ENCODE results near the gene SHE. TPM values are rescaled to one million over a fixed set of nuclear protein-coding genes. Genes with fewer than 3 reads are reported as not detected.
A peak's percentile ranks its signal among the peaks of the same experiment; 100 is the strongest.

The SHE gene
- total and polyA plus RNA-seq, 2 of the 8 experiments (the other 6 are each of a cell fraction or from before 2014, with no cell fraction given) = 0.44 to 0.45 TPM

GRCh38 chr1:154502744-154503115 is 518 bp upstream of the SHE start:
- Histone ChIP-seq H3K4me3 (ENCODE audit: extremely low read depth in 1 of 4, insufficient read depth in 2 of 4, low read depth in 3 of 4, low read length in 4 of 4) (peak overlapping the region in 1 of 4 experiments; percentile 58; a peak in 3 of 8 replicates), H3K14ac (ENCODE audit: insufficient read length) (no peak overlapping the region), H2BK20ac (ENCODE audit: low read length) (no peak overlapping the region), H3K4me1 (replicated peaks in 1 of 4; ENCODE audit: control insufficient read depth in 3 of 4, insufficient read depth in 4 of 4, low read length in 3 of 4) (peaks cover 0 to 3% (median 0%) of the 10 kb centered on the region in 4 experiments; a peak in 1 of 7 replicates), H3K4ac (replicated peaks; ENCODE audit: insufficient read length, low read depth, low read length) (no peak overlapping the region), H2BK15ac (ENCODE audit: low read length) (no peak overlapping the region), H3K9me3 (ENCODE audit: insufficient read depth in 2 of 2, low read depth in 1 of 2, low read length in 1 of 2) (peaks cover 4 to 11% of the 10 kb centered on the region in 2 experiments; a peak in 2 of 4 replicates), H3K56ac (replicated peaks; ENCODE audit: insufficient read length, low read depth, low read length) (no peak overlapping the region), H2AFZ (ENCODE audit: low read length) (no peak overlapping the region), H3K79me1 (ENCODE audit: low read depth, low read length) (no peaks in the 10 kb centered on the region), H3K36me3 (ENCODE audit: control insufficient read depth in 2 of 4, insufficient read depth in 4 of 4, low read length in 3 of 4) (peaks cover 0 to 14% (median 0%) of the 10 kb centered on the region in 4 experiments; a peak in 2 of 8 replicates), H4K5ac (ENCODE audit: insufficient read length, low read depth, low read length) (no peak overlapping the region), H3K23ac (ENCODE audit: insufficient read length) (no peak overlapping the region), H3K4me2 (ENCODE audit: insufficient read depth in 1 of 2, low read depth in 2 of 2, low read length in 2 of 2) (peak overlapping the region; percentile 74 to 80; a peak in 2 of 4 replicates), H4K8ac (ENCODE audit: extremely low read depth, insufficient read depth, low read length) (peak overlapping the region; percentile 73; the same call in 1 of the 2 replicates), H3K79me2 (ENCODE audit: control insufficient read depth in 1 of 2, insufficient read depth in 2 of 2, low read length in 2 of 2) (no peaks in the 10 kb centered on the region), H3K18ac (ENCODE audit: extremely low read depth, low read length) (no peak overlapping the region), H2BK5ac (ENCODE audit: low read depth, low read length) (no peak overlapping the region), H3K23me2 (ENCODE audit: low read depth, low read length) (peaks cover 4% of the 10 kb centered on the region; the same call in 1 of the 2 replicates), H3K27ac (ENCODE audit: low read depth, low read length) (no peak overlapping the region), H3K9ac (replicated peaks in 1 of 4; ENCODE audit: extremely low read depth in 1 of 4, low read depth in 3 of 4, low read length in 3 of 4) (no peak overlapping the region), H2BK12ac (ENCODE audit: low read depth, low read length) (no peak overlapping the region), H2AK5ac (ENCODE audit: low read depth, low read length) (no peak overlapping the region), H2BK120ac (replicated peaks; ENCODE audit: low read depth, low read length) (no peak overlapping the region), H4K20me1 (replicated peaks in 1 of 2; ENCODE audit: control insufficient read depth in 1 of 2, insufficient read depth in 2 of 2, low read length in 2 of 2) (no peaks in the 10 kb centered on the region), H3K27me3 (replicated peaks in 1 of 4; ENCODE audit: control insufficient read depth in 3 of 4, extremely low read depth in 1 of 4, insufficient read depth in 3 of 4, low read length in 3 of 4) (peaks cover 40 to 69% (median 57%) of the 10 kb centered on the region in 4 experiments), H4K91ac (replicated peaks; ENCODE audit: insufficient read length, low read length) (no peak overlapping the region)
- peak in 1 of 2 experiments; percentile 75 for DNase-seq (ENCODE audit: low read depth in 1 of 2, low spot score in 2 of 2)
- ChIA-PET POLR2A (ENCODE audit: partially characterized antibody) (no interaction called here), CTCF (ENCODE audit: partially characterized antibody) (interaction anchor here (0.7 kb wide), 2 partner anchors 22 to 57 kb away, joined by 3 read pairs; no protein-coding TSS in a partner anchor)
- 45% methylated on average over 26 of the region's 43 CpGs; no CpG with 5 or more reads in 1 of the 2 experiments for WGBS, 2 experiments (ENCODE audit: extremely low coverage in 1 of 2, insufficient coverage in 1 of 2, insufficient read length in 1 of 2, insufficient replicate concordance in 2 of 2, low coverage in 1 of 2, low lambda C conversion rate in 2 of 2, missing lambda C conversion rate in 1 of 2)
- FAIRE-seq = no peak
- peak; percentile 2 for TF ChIP-seq TAF7 (optimal IDR thresholded peaks at IDR 0.05; ENCODE audit: borderline replicate concordance, low read depth, low read length)
- TF ChIP-seq YY1 (IDR thresholded peaks at IDR 0.05; ENCODE audit: low read depth, low read length) = no peak
- TF ChIP-seq MAX (IDR thresholded peaks at IDR 0.05) = peak; percentile 95
- peak; percentile 83 for TF ChIP-seq RNF2 (IDR thresholded peaks at IDR 0.05; ENCODE audit: borderline replicate concordance, low read depth, low read length, missing control alignments, poor library complexity, severe bottlenecking)
- TF ChIP-seq E2F6 (IDR thresholded peaks at IDR 0.05) = peak; percentile 99
- peak; percentile 83 for TF ChIP-seq KDM1A (IDR thresholded peaks at IDR 0.05; ENCODE audit: borderline replicate concordance, low read length)
- no peak for TF ChIP-seq SIN3A (conservative IDR thresholded peaks at IDR 0.05 in 1 of 2, IDR thresholded peaks at IDR 0.05 in 1 of 2; ENCODE audit: low read depth in 1 of 2, low read length in 2 of 2)
- TF ChIP-seq HDAC2 (IDR thresholded peaks at IDR 0.05; ENCODE audit: borderline replicate concordance in 1 of 2, low read depth in 2 of 2, low read length in 2 of 2) = peak in 1 of 2 experiments; percentile 85; a peak in 1 of 4 replicates
- no peak for TF ChIP-seq SUZ12 (IDR thresholded peaks at IDR 0.05; ENCODE audit: low read length)
- no peak for TF ChIP-seq PHF8 (conservative IDR thresholded peaks at IDR 0.05; ENCODE audit: low read depth, low read length)
- TF ChIP-seq BRCA1 (IDR thresholded peaks at IDR 0.05; ENCODE audit: low read depth, low read length) = no peak

All from H1 (cell line).